HepG2 (cell line): ENCODE measurements around the gene EFEMP2. TPM values are rescaled to one million over a fixed set of nuclear protein-coding genes. Genes with fewer than 3 reads are reported as not detected.

Experiments used
- AKAP8 ChIP-seq: sonication (generic); formaldehyde crosslinking; IDR thresholded peaks from 2 replicates; pipeline ENCODE4 v1.5.1; 2020; ENCODE audit warnings: mild to moderate bottlenecking, missing genetic modification reagents
- DBP ChIP-seq: sonication (generic); formaldehyde crosslinking; IDR thresholded peaks from 2 replicates; pipeline ENCODE4 v1.4.0; 2020; ENCODE audit warnings: missing genetic modification reagents; ENCODE audit errors: not compliant biosample characterization
- DNMT1 ChIP-seq: sonication (generic); formaldehyde crosslinking; IDR thresholded peaks from 2 replicates; pipeline ENCODE4 v1.5.1; 2020; ENCODE audit warnings: mild to moderate bottlenecking, missing genetic modification reagents
- ELK4 ChIP-seq: sonication (generic); formaldehyde crosslinking; IDR thresholded peaks from 2 replicates; pipeline ENCODE4 v1.9.0; 2021; ENCODE audit warnings: missing genetic modification reagents, borderline replicate concordance
- FOXP4 ChIP-seq: sonication (generic); formaldehyde crosslinking; IDR thresholded peaks from 2 replicates; pipeline ENCODE4 v1.4.0; 2020; ENCODE audit warnings: missing genetic modification reagents
- HDAC6 ChIP-seq: fragments of 200-600 bp; sonication (generic); IDR thresholded peaks from 2 replicates; pipeline ENCODE4 v1.7.0; 2017; ENCODE audit warnings: mild to moderate bottlenecking, antibody characterized with exemption, low read length, low read depth
- KMT2B ChIP-seq: IDR thresholded peaks from 2 replicates; pipeline ENCODE4 v1.6.1; 2016; ENCODE audit warnings: missing genetic modification reagents, missing compliant biosample characterization
- MZF1 ChIP-seq: sonication (generic); formaldehyde crosslinking; IDR thresholded peaks from 2 replicates; pipeline ENCODE4 v1.8.1; 2023; ENCODE audit warnings: mild to moderate bottlenecking, missing genetic modification reagents, borderline replicate concordance
- SNRNP70 ChIP-seq: fragments of 200-400 bp; formaldehyde crosslinking; IDR thresholded peaks from 2 replicates; pipeline ENCODE4 v1.6.1; 2017; ENCODE audit warnings: mild to moderate bottlenecking, low read depth, low read length, moderate library complexity
- SP4 ChIP-seq: sonication (generic); formaldehyde crosslinking; IDR thresholded peaks from 2 replicates; pipeline ENCODE4 v1.8.1; 2023; ENCODE audit warnings: mild to moderate bottlenecking, missing genetic modification reagents
- ZBTB1 ChIP-seq: sonication (generic); formaldehyde crosslinking; IDR thresholded peaks from 2 replicates; pipeline ENCODE4 v1.4.0; 2020; ENCODE audit warnings: missing genetic modification reagents, borderline replicate concordance
- ZBTB42 ChIP-seq: sonication (generic); formaldehyde crosslinking; IDR thresholded peaks from 2 replicates; pipeline ENCODE4 v1.5.0; 2020; ENCODE audit warnings: mild to moderate bottlenecking, missing genetic modification reagents
- ZC3H13 ChIP-seq: sonication (generic); formaldehyde crosslinking; IDR thresholded peaks from 2 replicates; pipeline ENCODE4 v1.8.1; 2023; ENCODE audit warnings: mild to moderate bottlenecking, missing genetic modification reagents, moderate library complexity
- ZNF180 ChIP-seq: sonication (generic); formaldehyde crosslinking; IDR thresholded peaks from 2 replicates; pipeline ENCODE4 v1.4.0; 2020; ENCODE audit warnings: low read depth, missing genetic modification reagents, borderline replicate concordance
- ZNF230 ChIP-seq: sonication (generic); formaldehyde crosslinking; IDR thresholded peaks from 2 replicates; pipeline ENCODE4 v1.4.0; 2020; ENCODE audit warnings: mild to moderate bottlenecking, missing genetic modification reagents
- ZNF253 ChIP-seq: sonication (generic); formaldehyde crosslinking; IDR thresholded peaks from 2 replicates; pipeline ENCODE4 v1.8.0; 2022; ENCODE audit warnings: mild to moderate bottlenecking, missing genetic modification reagents, borderline replicate concordance
- ZNF337 ChIP-seq: sonication (generic); formaldehyde crosslinking; IDR thresholded peaks from 2 replicates; pipeline ENCODE4 v1.5.1; 2020; ENCODE audit warnings: missing genetic modification reagents, low read depth, mild to moderate bottlenecking, borderline replicate concordance
- ZNF557 ChIP-seq: sonication (generic); formaldehyde crosslinking; IDR thresholded peaks from 2 replicates; pipeline ENCODE4 v1.4.0; 2020; ENCODE audit warnings: missing genetic modification reagents
- ZNF567 ChIP-seq: sonication (generic); formaldehyde crosslinking; IDR thresholded peaks from 2 replicates; pipeline ENCODE4 v1.8.1; 2023; ENCODE audit warnings: mild to moderate bottlenecking, missing genetic modification reagents, borderline replicate concordance
- ZNF607 ChIP-seq: sonication (generic); formaldehyde crosslinking; IDR thresholded peaks from 2 replicates; pipeline ENCODE4 v1.5.1; 2020; ENCODE audit warnings: missing genetic modification reagents, mild to moderate bottlenecking, borderline replicate concordance
- ZNF691 ChIP-seq: sonication (generic); formaldehyde crosslinking; IDR thresholded peaks from 2 replicates; pipeline ENCODE4 v1.4.0; 2020; ENCODE audit warnings: missing genetic modification reagents, low read depth, mild to moderate bottlenecking, borderline replicate concordance
- ZNF747 ChIP-seq: sonication (generic); formaldehyde crosslinking; IDR thresholded peaks from 2 replicates; pipeline ENCODE4 v1.8.1; 2023; ENCODE audit warnings: missing genetic modification reagents, mild to moderate bottlenecking, borderline replicate concordance
- ZNF775 ChIP-seq: sonication (generic); formaldehyde crosslinking; IDR thresholded peaks from 2 replicates; pipeline ENCODE4 v1.4.0; 2020; ENCODE audit warnings: missing genetic modification reagents, mild to moderate bottlenecking, moderate library complexity, borderline replicate concordance
- ZNF850 ChIP-seq: sonication (generic); formaldehyde crosslinking; conservative IDR thresholded peaks from 2 replicates; pipeline ENCODE4 v1.9.0; 2021; ENCODE audit warnings: mild to moderate bottlenecking, missing genetic modification reagents
- ZSCAN21 ChIP-seq: sonication (generic); formaldehyde crosslinking; IDR thresholded peaks from 2 replicates; pipeline ENCODE4 v1.8.0; 2022; ENCODE audit warnings: mild to moderate bottlenecking, missing genetic modification reagents, moderate library complexity, borderline replicate concordance
- ZSCAN31 ChIP-seq: sonication (generic); formaldehyde crosslinking; IDR thresholded peaks from 2 replicates; pipeline ENCODE4 v1.5.0; 2020; ENCODE audit warnings: low read depth, mild to moderate bottlenecking, missing genetic modification reagents
- polyA plus RNA-seq, 8 experiments: library from polyadenylated mRNA; depleted of rRNA in 3 of 8; stranded (reverse) in 7 of 8; unstranded in 1 of 8; fragments of >200 nt; fragmentation: Illumina TruSeq in 4 of 8; extraction: Trizol in 4 of 8; gene quantifications; 2 replicates each; pipeline versions ENCODE4 v1.2.1 to v1.2.3, GENCODE V29; 2011 to 2016; ENCODE audit warnings: low read depth in 4 of 8, missing spikeins in 1 of 8, mixed read lengths in 1 of 8; ENCODE audit not compliant: insufficient read depth in 1 of 8
- total RNA-seq, 5 experiments: library from RNA; depleted of rRNA; stranded (reverse); fragments of >200 nt; fragmentation: Illumina TruSeq; extraction: Trizol; gene quantifications; 2 replicates each; pipeline ENCODE4 v1.2.3, GENCODE V29; 2016; ENCODE audit warnings: low read depth in 1 of 5

The EFEMP2 gene
- total and polyA plus RNA-seq, 2 of the 13 experiments (the other 11 are each of a cell fraction or from before 2014, with no cell fraction given) = 7.4 to 29.7 TPM

GRCh38 chr11:65859095-65859811 is 13.3 kb downstream of the EFEMP2 start (continued):
- TF ChIP-seq MZF1 (CRISPR knock-in tag) = no peak
- TF ChIP-seq ZNF850 = no peak
- TF ChIP-seq SNRNP70 = no peak
- no peak for TF ChIP-seq KMT2B (CRISPR knock-in tag)
- TF ChIP-seq ZNF180 (CRISPR knock-in tag) = no peak
- TF ChIP-seq DBP (CRISPR knock-in tag) = no peak
- no peak for TF ChIP-seq FOXP4 (CRISPR knock-in tag)
- TF ChIP-seq ZNF337 (CRISPR knock-in tag) = no peak
- TF ChIP-seq ZNF747 (CRISPR knock-in tag) = no peak; the same call in 1 of the 2 replicates
- no peak for TF ChIP-seq SP4 (CRISPR knock-in tag)
- TF ChIP-seq ZNF567 (CRISPR knock-in tag) = no peak
- TF ChIP-seq ZNF607 (CRISPR knock-in tag) = no peak
- no peak for TF ChIP-seq ZNF775 (CRISPR knock-in tag)
- TF ChIP-seq HDAC6 = no peak
- TF ChIP-seq ZC3H13 (CRISPR knock-in tag) = no peak
- peak; percentile 42; the same call in 1 of the 2 replicates for TF ChIP-seq ZNF691 (CRISPR knock-in tag)
- TF ChIP-seq ZBTB42 (CRISPR knock-in tag) = no peak
- TF ChIP-seq ZNF557 (CRISPR knock-in tag) = no peak
- TF ChIP-seq ELK4 = no peak
- TF ChIP-seq DNMT1 = no peak
- no peak for TF ChIP-seq AKAP8 (CRISPR knock-in tag)
- no peak for TF ChIP-seq ZBTB1 (CRISPR knock-in tag)
- TF ChIP-seq ZSCAN31 (CRISPR knock-in tag) = no peak
- no peak for TF ChIP-seq ZNF230 (CRISPR knock-in tag)
- TF ChIP-seq ZNF253 = no peak
- TF ChIP-seq ZSCAN21 (CRISPR knock-in tag) = no peak; the same call in 1 of the 2 replicates
